Activated naive CD8-positive, alpha-beta T cell treated with anti-CD3 and anti-CD28 coated beads for 36 hours (primary cell): ENCODE results near the gene GLP1R. TPM values are rescaled to one million over a fixed set of nuclear protein-coding genes. Genes with fewer than 3 reads are reported as not detected.

Experiments
- DNase-seq: peaks from one replicate; pipeline ENCODE4 v3.0.0; 2021
- H3K27ac Mint-ChIP-seq: one replicate; pipeline ENCODE4 v1.8.0; 2022; ENCODE audit warnings: mild to moderate bottlenecking, moderate library complexity, mixed read lengths
- H3K27me3 Mint-ChIP-seq: one replicate; pipeline ENCODE4 v1.8.0; 2022; ENCODE audit warnings: mild to moderate bottlenecking, mixed read lengths
- H3K36me3 Mint-ChIP-seq: one replicate; pipeline ENCODE4 v1.8.0; 2021; ENCODE audit warnings: mild to moderate bottlenecking, mixed read lengths
- H3K4me1 Mint-ChIP-seq: one replicate; pipeline ENCODE4 v1.8.0; 2021; ENCODE audit warnings: mixed read lengths
- H3K4me3 Mint-ChIP-seq: one replicate; pipeline ENCODE4 v1.8.0; 2022; ENCODE audit warnings: mild to moderate bottlenecking, moderate library complexity, mixed read lengths
- H3K9me3 Mint-ChIP-seq: one replicate; pipeline ENCODE4 v1.8.0; 2022; ENCODE audit warnings: mixed read lengths
- total RNA-seq, 2 experiments: library from RNA; stranded (reverse); gene quantifications; one replicate each; pipeline ENCODE4 v1.2.3, GENCODE V29; 2021

Gene GLP1R
- total RNA-seq, 2 experiments from 2014 or later, result 0.43 to 0.56 TPM

GRCh38 chr6:39137245-39137644 is 88.7 kb downstream of the GLP1R start:
- Mint-ChIP-seq H3K4me3 (no peak overlapping the region), H3K9me3 (peaks cover 6% of the 10 kb centered on the region), H3K27me3 (peaks cover 23% of the 10 kb centered on the region), H3K4me1 (peaks cover 5% of the 10 kb centered on the region), H3K27ac (no peak overlapping the region), H3K36me3 (no peaks in the 10 kb centered on the region)
- DNase-seq, result peak; percentile 14

Other genes starting within 250 kb of the GLP1R start
- gene SAYSD1, start 66.4 kb downstream of the GLP1R start, total RNA-seq, result 10 to 100 TPM; 11.3 TPM
- 10 to 100 TPM; 18.6 to 19.6 TPM for gene KCNK5, start 180.7 kb downstream of the GLP1R start, total RNA-seq